IMR-90 (cell line): ENCODE data around the gene AFAP1L1.

Source experiments
- CEBPB ChIP-seq: IDR thresholded peaks from 2 replicates; pipeline ENCODE4 v1.6.1; 2012; ENCODE audit warnings: low read depth, low read length, improper control_type of control experiment
- POLR2A ChIP-seq: IDR thresholded peaks from 2 replicates; pipeline ENCODE4 v1.6.1; 2012; ENCODE audit warnings: mild to moderate bottlenecking, low read depth, low read length
- RAD21 ChIP-seq: IDR thresholded peaks from 2 replicates; pipeline ENCODE4 v1.6.1; 2012; ENCODE audit warnings: low read length, improper control_type of control experiment
- RCOR1 ChIP-seq: IDR thresholded peaks from 2 replicates; pipeline ENCODE4 v1.6.1; 2012; ENCODE audit warnings: mild to moderate bottlenecking, low read length, improper control_type of control experiment; ENCODE audit not compliant: insufficient replicate concordance
- TF ChIP-seq, protein P1 (sequence below): conservative IDR thresholded peaks from 2 replicates; pipeline ENCODE4 v1.5.1; 2012; ENCODE audit warnings: mild to moderate bottlenecking, low read depth, low read length, improper control_type of control experiment

GRCh38 chr5:149304195-149305078 lies 32.8 kb downstream of the AFAP1L1 start:
- TF ChIP-seq, protein P1, sequence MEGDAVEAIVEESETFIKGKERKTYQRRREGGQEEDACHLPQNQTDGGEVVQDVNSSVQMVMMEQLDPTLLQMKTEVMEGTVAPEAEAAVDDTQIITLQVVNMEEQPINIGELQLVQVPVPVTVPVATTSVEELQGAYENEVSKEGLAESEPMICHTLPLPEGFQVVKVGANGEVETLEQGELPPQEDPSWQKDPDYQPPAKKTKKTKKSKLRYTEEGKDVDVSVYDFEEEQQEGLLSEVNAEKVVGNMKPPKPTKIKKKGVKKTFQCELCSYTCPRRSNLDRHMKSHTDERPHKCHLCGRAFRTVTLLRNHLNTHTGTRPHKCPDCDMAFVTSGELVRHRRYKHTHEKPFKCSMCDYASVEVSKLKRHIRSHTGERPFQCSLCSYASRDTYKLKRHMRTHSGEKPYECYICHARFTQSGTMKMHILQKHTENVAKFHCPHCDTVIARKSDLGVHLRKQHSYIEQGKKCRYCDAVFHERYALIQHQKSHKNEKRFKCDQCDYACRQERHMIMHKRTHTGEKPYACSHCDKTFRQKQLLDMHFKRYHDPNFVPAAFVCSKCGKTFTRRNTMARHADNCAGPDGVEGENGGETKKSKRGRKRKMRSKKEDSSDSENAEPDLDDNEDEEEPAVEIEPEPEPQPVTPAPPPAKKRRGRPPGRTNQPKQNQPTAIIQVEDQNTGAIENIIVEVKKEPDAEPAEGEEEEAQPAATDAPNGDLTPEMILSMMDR: no peak
- no peak for TF ChIP-seq CEBPB
- TF ChIP-seq POLR2A: no peak
- TF ChIP-seq RCOR1: no peak
- TF ChIP-seq RAD21: no peak
